Measurements from ENCODE around the gene PRCP. TPM values are rescaled to one million over a fixed set of nuclear protein-coding genes. Genes with fewer than 3 reads are reported as not detected.

Gene PRCP
- total and polyA plus RNA-seq, 4 donors: 27.3 to 55.2 (median 41.2) TPM

DNA sequence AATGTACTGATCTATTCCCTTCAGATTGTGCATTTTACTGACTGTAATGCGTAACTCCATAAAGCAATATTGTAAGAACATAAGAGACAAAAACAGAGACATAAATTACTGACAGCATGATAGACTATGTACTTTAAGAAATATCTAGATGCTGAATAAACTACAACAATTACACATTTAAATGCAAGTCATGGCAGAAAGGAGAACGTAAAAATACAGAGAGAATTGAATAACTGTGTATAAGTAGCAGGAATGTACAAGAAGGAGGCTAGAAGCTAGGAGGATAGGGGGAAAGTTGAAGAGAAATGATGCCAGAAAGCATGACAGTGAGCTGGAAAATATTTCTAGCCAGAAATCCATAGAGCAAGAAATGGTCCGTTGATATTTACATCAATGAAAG lies 92.6 kb downstream of the PRCP start:
- H3K4me3 ChIP-seq (ENCODE audit: low read depth in 1 of 3, low read length in 3 of 3): no peak overlapping the region
- 89% methylated on average over 3 of the region's 3 CpGs for WGBS
- H3K27me3 ChIP-seq (ENCODE audit: control insufficient read depth in 4 of 4, insufficient read depth in 4 of 4, low read length in 3 of 4): no peaks in the 10 kb centered on the region
- no peak overlapping the region for H3K9ac ChIP-seq (ENCODE audit: low read depth in 1 of 2, low read length in 2 of 2)
- H3K27ac ChIP-seq (ENCODE audit: low read depth in 1 of 2, low read length in 2 of 2): no peak overlapping the region
- TF ChIP-seq, protein P1, sequence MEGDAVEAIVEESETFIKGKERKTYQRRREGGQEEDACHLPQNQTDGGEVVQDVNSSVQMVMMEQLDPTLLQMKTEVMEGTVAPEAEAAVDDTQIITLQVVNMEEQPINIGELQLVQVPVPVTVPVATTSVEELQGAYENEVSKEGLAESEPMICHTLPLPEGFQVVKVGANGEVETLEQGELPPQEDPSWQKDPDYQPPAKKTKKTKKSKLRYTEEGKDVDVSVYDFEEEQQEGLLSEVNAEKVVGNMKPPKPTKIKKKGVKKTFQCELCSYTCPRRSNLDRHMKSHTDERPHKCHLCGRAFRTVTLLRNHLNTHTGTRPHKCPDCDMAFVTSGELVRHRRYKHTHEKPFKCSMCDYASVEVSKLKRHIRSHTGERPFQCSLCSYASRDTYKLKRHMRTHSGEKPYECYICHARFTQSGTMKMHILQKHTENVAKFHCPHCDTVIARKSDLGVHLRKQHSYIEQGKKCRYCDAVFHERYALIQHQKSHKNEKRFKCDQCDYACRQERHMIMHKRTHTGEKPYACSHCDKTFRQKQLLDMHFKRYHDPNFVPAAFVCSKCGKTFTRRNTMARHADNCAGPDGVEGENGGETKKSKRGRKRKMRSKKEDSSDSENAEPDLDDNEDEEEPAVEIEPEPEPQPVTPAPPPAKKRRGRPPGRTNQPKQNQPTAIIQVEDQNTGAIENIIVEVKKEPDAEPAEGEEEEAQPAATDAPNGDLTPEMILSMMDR (IDR thresholded peaks at IDR 0.05; ENCODE audit: low read depth, low read length, missing input control): no peak
- TF ChIP-seq, protein P2, sequence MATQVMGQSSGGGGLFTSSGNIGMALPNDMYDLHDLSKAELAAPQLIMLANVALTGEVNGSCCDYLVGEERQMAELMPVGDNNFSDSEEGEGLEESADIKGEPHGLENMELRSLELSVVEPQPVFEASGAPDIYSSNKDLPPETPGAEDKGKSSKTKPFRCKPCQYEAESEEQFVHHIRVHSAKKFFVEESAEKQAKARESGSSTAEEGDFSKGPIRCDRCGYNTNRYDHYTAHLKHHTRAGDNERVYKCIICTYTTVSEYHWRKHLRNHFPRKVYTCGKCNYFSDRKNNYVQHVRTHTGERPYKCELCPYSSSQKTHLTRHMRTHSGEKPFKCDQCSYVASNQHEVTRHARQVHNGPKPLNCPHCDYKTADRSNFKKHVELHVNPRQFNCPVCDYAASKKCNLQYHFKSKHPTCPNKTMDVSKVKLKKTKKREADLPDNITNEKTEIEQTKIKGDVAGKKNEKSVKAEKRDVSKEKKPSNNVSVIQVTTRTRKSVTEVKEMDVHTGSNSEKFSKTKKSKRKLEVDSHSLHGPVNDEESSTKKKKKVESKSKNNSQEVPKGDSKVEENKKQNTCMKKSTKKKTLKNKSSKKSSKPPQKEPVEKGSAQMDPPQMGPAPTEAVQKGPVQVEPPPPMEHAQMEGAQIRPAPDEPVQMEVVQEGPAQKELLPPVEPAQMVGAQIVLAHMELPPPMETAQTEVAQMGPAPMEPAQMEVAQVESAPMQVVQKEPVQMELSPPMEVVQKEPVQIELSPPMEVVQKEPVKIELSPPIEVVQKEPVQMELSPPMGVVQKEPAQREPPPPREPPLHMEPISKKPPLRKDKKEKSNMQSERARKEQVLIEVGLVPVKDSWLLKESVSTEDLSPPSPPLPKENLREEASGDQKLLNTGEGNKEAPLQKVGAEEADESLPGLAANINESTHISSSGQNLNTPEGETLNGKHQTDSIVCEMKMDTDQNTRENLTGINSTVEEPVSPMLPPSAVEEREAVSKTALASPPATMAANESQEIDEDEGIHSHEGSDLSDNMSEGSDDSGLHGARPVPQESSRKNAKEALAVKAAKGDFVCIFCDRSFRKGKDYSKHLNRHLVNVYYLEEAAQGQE (IDR thresholded peaks at IDR 0.05): no peak
- TF ChIP-seq, protein P3, sequence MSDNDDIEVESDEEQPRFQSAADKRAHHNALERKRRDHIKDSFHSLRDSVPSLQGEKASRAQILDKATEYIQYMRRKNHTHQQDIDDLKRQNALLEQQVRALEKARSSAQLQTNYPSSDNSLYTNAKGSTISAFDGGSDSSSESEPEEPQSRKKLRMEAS (IDR thresholded peaks at IDR 0.05): no peak
- TF ChIP-seq JUND (IDR thresholded peaks at IDR 0.05) (no peak), FOXA2 (IDR thresholded peaks at IDR 0.05) (no peak), SP1 (IDR thresholded peaks at IDR 0.05) (no peak), GABPA (IDR thresholded peaks at IDR 0.05 in 1 of 2, conservative IDR thresholded peaks at IDR 0.05 in 1 of 2) (no peak), NR2F2 (IDR thresholded peaks at IDR 0.05) (no peak)
- TF ChIP-seq, protein P4, sequence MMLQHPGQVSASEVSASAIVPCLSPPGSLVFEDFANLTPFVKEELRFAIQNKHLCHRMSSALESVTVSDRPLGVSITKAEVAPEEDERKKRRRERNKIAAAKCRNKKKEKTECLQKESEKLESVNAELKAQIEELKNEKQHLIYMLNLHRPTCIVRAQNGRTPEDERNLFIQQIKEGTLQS (IDR thresholded peaks at IDR 0.05): no peak
- TF ChIP-seq, protein P5, sequence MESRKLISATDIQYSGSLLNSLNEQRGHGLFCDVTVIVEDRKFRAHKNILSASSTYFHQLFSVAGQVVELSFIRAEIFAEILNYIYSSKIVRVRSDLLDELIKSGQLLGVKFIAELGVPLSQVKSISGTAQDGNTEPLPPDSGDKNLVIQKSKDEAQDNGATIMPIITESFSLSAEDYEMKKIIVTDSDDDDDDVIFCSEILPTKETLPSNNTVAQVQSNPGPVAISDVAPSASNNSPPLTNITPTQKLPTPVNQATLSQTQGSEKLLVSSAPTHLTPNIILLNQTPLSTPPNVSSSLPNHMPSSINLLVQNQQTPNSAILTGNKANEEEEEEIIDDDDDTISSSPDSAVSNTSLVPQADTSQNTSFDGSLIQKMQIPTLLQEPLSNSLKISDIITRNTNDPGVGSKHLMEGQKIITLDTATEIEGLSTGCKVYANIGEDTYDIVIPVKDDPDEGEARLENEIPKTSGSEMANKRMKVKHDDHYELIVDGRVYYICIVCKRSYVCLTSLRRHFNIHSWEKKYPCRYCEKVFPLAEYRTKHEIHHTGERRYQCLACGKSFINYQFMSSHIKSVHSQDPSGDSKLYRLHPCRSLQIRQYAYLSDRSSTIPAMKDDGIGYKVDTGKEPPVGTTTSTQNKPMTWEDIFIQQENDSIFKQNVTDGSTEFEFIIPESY (IDR thresholded peaks at IDR 0.05): no peak
- no peak for DNase-seq (ENCODE audit: low spot score)
- H3K9me3 ChIP-seq (ENCODE audit: control insufficient read depth in 4 of 4, low read length in 3 of 4): no peaks in the 10 kb centered on the region
- H3K36me3 ChIP-seq (ENCODE audit: control insufficient read depth in 4 of 4, insufficient read depth in 3 of 4, low read depth in 1 of 4, low read length in 3 of 4): no peaks in the 10 kb centered on the region
- no peaks in the 10 kb centered on the region for H3K4me1 ChIP-seq (ENCODE audit: control insufficient read depth in 4 of 4, insufficient read depth in 4 of 4, low read length in 3 of 4)

DNA sequence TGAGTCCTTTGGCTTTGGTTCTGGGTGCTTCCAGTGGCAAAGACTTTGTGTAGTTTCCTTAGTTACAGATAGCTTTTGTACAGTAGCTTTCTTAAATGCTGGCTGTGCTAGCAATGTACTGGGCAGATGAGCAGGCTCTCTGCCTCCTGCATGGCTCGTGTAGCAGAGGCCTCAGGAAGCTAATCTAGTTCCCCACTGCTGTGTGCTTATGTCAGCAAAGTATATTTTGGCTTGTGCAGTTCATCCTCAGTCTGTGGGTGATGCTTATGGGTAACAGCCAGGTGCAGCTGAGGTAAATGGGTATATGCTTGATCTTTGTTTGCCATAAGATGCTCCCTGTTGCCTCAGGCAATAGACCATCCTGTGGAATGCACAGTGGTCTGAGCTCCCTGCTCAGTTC lies 97.5 kb downstream of the PRCP start:
- Histone ChIP-seq H3K36me3 (ENCODE audit: control insufficient read depth in 4 of 4, insufficient read depth in 3 of 4, low read depth in 1 of 4, low read length in 3 of 4) (no peaks in the 10 kb centered on the region), H3K27me3 (ENCODE audit: control insufficient read depth in 4 of 4, insufficient read depth in 4 of 4, low read length in 3 of 4) (no peaks in the 10 kb centered on the region), H3K9ac (ENCODE audit: low read depth in 1 of 2, low read length in 2 of 2) (no peak overlapping the region), H3K4me3 (ENCODE audit: low read depth in 1 of 3, low read length in 3 of 3) (no peak overlapping the region), H3K27ac (ENCODE audit: low read depth in 1 of 2, low read length in 2 of 2) (no peak overlapping the region), H3K9me3 (ENCODE audit: control insufficient read depth in 4 of 4, low read length in 3 of 4) (no peaks in the 10 kb centered on the region), H3K4me1 (ENCODE audit: control insufficient read depth in 4 of 4, insufficient read depth in 4 of 4, low read length in 3 of 4) (no peaks in the 10 kb centered on the region)
- TF ChIP-seq JUND (IDR thresholded peaks at IDR 0.05): no peak
- no peak for TF ChIP-seq FOXA2 (IDR thresholded peaks at IDR 0.05)
- TF ChIP-seq, protein P4 (IDR thresholded peaks at IDR 0.05): no peak
- TF ChIP-seq FOXA1 (IDR thresholded peaks at IDR 0.05): no peak
- no peak for TF ChIP-seq RXRA (IDR thresholded peaks at IDR 0.05)
- TF ChIP-seq SP1 (IDR thresholded peaks at IDR 0.05): no peak
- TF ChIP-seq, protein P5 (IDR thresholded peaks at IDR 0.05): no peak
- TF ChIP-seq, protein P3 (IDR thresholded peaks at IDR 0.05): no peak
- no peak for TF ChIP-seq EGR1 (IDR thresholded peaks at IDR 0.05; ENCODE audit: low read depth in 2 of 2)
- no peak for DNase-seq (ENCODE audit: low spot score)
- WGBS: 61% methylated on average over 1 of the region's 1 CpG
